Jurkat, Clone E6-1 (cell line): ENCODE measurements around the gene TENT4B.
A peak's percentile ranks its signal among the peaks of the same experiment; 100 is the strongest.
"Not testable (repeated sequence)": the region's sequence is repeated elsewhere in the genome, so short reads cannot be mapped to it uniquely, and the experiment has no call there.

Source experiments
- DNase-seq: peaks from one replicate; pipeline ENCODE4 v3.0.0-alpha.2; 2011; ENCODE audit warnings: low read depth, low spot score
- H3K4me3 ChIP-seq: 2 replicates; pipeline ENCODE4 v1.5.1; 2011; ENCODE audit warnings: mild to moderate bottlenecking, low read length, control low read depth, moderate library complexity

TENT4B gene

DNA sequence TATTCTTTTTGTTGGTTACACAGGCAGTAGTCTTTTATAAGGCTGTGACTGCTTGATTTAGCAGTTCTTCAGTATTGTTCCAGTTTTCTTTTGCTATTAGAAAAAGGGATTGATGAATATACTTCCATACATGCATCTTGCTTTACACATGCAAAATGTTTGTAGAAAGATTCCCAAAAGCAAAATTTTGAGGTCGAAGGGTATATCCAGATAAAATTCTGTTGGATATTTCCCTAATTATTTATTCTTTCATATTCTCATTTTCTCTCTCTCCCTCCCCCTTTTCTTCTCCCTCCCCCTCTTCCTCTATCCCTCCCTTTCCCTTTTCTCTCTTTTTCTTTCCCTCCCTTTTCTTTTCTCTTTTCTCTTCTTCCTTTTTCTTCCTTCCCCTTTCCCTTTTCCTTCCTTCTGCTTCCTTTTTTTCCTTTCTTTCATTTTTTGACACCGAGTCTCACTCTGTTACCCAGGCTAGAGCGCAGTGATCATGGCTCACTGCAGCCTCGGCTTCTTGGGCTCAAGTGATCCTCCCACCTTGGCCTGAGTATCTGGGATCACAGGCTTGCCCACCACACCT, 66.4 kb downstream of the TENT4B start:
- no peak for DNase-seq
- no peak overlapping the region for H3K4me3 ChIP-seq

DNA sequence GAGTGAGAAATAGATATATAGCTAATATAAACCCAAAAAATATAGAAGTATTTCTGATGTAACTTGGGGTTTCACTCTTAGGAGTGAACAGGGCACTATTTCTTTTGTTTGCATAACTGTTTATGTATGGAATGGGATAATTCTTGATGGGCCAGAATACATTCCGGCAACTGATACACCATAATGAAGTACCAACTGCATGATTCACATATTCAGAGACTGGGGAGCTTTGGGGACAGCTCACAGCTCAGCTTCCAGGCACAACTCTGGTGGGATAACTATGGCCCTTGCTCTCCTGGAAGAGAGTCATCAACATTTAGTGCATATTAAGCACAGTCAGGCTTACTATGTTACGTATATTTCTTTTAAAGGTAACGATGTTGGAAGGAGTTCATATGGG, 71.2 kb downstream of the TENT4B start:
- H3K4me3 ChIP-seq, result no peak overlapping the region
- no peak for DNase-seq

DNA sequence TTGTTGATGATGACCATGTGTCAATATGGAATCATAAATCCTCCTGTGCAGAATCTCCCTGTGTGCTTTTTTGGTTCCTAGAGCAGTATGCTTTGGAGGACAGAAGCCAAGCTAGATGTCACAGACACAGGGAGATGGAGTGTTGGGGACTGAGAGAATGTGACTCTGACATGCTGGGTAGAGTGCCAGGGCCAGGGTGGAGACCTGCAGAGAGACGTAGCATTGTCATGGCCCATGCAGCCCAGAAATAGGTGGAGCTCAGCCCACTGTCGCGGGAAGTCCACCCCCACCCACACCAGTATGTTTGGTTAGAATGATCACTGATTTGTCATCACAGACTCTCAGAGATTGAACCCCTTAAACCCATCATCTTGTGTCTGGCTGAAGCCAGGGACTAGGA, 74.0 kb downstream of the TENT4B start:
- DNase-seq, result no peak
- H3K4me3 ChIP-seq, result no peak overlapping the region

DNA sequence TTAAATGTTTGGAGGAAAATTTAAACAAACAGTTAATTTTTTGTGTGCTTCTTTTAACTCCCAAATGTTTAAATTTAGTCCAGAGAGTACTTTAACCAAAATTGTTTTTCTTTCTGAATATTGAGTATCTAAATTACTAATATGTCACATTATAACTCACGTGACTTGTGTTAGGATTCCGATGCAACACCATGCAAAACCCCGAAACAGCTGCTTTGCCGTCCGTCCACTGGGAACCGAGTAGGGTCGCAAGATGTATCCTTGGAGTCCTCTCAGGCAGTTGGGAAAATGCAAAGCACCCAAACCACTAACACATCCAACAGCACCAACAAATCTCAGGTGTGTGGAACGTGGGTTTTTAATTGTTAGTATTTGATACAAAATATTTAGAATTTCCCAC, 74.6 kb downstream of the TENT4B start:
- DNase-seq, result no peak
- no peak overlapping the region for H3K4me3 ChIP-seq

DNA sequence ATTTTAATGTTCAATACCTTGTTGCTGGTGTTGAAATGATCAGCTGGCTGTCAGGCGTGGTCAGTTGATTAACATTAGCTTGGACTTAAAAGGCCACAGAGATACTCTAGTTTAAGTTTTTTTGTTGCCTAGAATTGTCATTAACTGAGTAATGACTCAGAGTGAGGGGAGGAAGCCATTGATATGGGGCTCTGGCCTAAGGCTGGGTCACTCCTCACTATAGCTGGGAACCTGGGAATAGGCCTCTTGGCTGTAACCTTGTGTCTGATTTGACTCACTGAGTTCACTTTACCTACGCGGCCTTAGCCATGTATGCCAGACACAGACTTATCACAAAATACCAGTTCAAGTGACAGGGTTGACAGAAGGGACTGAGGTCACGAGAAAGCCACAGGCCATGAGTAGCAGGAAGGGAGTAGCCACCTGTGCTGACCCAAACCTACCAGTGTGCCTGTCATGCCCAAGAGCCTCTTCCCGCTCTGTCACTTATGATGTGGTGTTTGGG, 75.3 kb downstream of the TENT4B start:
- no peak for DNase-seq
- no peak overlapping the region for H3K4me3 ChIP-seq

DNA sequence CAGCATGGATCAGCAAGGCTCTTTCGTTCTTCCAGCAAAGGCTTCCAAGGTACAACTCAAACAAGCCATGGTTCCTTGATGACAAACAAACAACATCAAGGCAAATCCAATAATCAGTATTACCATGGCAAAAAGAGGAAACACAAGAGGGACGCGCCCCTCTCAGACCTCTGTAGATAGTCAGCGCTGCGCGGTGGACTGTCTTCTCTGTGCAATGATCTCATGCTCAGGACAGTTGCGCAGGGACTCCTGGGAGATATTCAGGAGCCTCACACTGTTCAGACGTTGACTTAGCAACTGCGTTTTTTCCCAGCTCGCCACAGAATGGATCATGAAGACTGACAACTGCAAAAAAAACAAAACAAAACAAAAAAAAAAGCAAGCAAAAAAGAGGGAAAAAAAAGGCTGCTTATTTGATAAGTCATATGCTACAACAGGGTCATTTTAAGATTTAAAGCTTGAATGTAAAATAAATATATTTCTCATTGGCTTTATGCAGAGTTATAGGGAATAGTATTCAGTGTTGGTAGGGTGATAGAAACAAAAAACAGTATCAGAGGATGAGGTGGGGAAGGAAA, 76.1 kb downstream of the TENT4B start:
- no peak for DNase-seq
- no peak overlapping the region for H3K4me3 ChIP-seq

DNA sequence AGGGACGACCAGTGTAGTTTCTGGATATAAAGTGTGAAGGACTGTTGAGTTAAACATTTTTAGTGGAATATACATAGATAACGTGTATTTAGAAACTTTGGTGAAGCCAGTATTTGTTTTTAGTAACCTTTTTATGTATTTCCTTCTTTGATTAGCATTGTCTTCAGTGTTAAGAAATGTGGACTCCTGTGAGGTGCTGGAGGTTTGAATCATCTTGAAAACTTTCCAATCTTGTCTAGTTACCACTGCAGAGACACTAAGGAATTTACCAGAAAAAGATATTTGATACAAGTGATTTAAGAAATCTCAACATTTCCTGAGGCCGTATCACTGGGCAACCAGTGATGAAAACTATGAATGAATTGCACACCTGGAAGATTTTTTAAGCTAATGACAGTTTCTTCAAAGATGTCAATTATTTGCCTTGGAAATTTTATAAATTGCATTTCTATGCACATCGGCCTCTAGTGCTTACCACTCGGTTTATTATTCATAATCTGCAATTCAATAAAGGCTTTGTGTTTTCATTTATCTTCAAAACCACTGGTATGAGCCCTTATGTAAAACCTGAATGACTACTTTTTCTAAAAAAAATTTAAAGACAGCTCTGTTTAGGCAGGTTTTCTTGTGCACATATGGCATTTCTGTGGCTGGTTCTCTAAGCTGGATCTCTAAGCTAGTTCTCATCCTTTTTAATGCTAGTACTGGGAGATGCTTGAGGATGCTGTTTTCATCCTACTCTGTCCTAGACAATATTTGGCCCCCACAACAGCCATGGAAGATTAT, 81.9 kb downstream of the TENT4B start:
- H3K4me3 ChIP-seq, result no peak overlapping the region
- DNase-seq, result no peak

DNA sequence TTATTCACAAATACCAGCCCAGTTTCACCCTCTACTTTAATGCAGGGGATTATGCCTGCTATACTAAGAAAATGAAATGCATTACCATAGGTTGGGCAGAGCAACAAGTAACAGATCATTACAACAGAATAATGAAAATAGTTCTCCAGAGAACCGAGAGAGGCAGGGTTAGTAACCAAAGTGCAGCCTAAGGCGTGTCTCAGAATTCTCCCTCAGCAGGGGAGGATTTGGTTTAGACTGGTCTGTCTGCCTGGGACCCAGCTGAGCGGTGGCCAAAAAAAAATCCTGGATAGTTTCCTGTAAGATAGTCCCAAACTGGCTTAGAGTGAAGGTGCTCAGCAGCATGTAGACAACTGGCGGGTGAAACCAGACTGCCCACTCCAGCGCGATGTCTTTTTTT, 82.5 kb downstream of the TENT4B start:
- H3K4me3 ChIP-seq, result no peak overlapping the region

DNA sequence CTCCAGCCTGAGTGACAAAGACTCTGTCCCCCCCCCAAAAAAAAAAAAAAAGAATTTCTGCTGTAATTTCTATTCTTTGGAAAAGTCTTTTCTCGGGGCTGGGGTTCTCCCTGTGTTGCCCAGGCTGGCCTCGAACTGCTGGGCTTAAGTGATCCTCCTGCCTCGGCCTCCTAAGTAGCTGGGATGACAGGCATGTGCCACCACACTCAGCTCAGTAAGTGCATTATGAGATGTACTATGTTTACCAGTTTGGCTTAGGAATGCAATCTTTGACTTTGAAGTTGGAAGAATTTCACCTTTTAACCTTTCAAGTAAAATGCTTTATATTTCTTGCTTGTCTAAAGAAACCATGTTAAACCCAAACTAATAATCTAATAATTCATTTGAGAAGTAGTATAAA, 85.2 kb downstream of the TENT4B start:
- no peak overlapping the region for H3K4me3 ChIP-seq
- no peak for DNase-seq

More for the DNA sequence above, 82.5 kb downstream of the TENT4B start:
- DNase-seq, result no peak

DNA sequence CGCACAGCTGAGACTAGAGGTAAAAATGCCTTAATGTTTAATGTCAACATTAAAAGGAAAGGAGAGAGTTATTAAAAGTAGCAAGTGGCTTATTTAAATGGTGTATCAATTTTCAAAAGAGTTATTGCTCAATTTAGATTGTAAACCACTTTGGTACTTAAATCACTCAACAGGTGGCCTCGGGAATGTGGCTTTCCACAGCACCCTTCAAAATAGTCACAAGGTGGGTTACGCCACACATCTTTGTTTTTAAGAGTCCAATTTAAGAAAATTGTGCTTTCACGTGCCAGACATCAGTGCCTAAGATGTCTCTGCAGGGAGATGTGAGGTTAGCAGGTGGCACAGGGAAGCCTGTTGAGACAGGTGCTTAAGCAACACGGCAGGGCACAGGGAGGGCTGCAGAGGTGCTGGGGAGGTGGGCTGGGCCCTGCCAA, 85.8 kb downstream of the TENT4B start:
- peak; percentile 50 for DNase-seq
- no peak overlapping the region for H3K4me3 ChIP-seq

DNA sequence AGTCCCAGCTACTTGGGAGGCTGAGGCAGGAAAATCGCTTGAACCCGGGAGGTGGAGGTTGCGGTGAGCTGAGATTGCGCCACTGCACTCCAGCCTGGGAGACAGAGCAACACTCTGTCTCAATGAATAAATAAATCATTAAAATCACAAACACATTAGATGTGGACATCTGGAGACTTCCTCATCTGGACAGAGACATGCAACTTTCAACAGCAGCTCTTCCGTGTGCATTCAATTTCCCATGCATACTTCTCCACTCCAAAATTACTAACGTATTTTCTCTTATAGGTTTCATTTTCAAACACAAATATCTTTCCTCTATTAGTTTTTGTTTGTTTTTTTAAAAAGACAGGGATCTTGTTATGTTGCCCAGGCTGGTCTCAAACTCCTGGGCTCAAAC, 89.9 kb downstream of the TENT4B start:
- DNase-seq, H3K4me3 ChIP-seq: not testable (repeated sequence)

DNA sequence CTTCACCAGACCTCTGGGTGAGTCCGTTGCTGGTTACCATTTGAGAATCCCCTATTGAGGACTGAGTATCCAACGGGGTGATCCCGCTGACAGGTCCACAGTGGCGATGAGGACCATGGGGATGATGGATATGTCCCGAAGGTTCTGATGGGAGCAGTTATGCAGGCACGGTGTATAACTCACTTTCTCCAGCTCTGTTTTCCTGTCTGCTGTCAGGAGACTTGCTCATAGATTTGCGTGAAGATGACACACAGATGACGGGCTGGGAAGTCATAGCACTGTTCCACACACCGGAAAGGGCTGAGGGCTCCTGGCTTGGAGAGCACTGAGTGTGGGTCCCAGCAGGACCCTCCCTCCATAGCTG, 91.0 kb downstream of the TENT4B start:
- no peak for DNase-seq
- H3K4me3 ChIP-seq, result no peak overlapping the region

DNA sequence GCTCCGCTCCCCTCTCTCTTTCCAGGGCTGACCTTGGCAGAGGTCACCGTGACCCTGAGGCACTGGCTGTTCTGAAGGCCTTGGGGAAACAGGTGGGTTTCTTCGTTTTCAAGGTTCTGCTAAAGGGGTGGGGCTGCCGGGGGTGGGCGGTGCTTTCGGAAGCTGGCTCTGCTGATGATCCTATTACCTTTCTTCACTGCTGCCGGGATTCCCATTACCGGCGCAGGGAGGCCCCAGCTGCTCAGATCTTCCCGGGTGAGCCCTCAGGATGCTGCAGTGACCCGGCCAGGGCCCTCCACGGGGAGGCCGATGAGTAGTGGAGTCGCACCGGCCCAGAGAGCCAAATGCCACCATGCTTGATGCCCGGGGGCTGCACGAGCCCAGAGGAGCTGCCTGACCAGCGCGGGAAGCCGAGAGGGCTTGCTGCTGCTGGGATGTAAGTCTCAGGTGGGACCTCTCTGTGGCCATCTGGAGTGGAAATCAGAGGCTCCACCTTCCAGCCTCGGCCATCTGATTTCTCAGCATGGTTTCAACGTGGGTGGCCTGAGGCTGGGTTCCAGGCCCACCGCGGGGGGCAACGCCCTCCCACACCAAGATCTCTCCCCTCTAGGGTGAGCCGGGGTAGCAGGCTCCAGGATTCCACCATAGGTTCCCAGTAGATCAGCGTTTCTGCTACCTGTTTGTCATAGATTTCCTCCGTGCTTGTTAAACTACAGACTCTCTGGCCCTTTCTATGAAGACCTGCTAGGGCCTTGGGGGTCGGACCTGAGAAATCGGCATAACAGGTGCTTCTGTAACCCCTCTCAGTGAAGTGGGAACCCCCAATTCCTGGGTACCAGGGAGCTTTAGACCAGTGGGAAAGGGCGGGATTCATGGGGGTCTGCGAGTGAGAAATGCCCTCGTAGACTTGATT, 91.7 kb downstream of the TENT4B start:
- H3K4me3 ChIP-seq, result no peak overlapping the region; the same call in 1 of the 2 replicates
- no peak for DNase-seq

DNA sequence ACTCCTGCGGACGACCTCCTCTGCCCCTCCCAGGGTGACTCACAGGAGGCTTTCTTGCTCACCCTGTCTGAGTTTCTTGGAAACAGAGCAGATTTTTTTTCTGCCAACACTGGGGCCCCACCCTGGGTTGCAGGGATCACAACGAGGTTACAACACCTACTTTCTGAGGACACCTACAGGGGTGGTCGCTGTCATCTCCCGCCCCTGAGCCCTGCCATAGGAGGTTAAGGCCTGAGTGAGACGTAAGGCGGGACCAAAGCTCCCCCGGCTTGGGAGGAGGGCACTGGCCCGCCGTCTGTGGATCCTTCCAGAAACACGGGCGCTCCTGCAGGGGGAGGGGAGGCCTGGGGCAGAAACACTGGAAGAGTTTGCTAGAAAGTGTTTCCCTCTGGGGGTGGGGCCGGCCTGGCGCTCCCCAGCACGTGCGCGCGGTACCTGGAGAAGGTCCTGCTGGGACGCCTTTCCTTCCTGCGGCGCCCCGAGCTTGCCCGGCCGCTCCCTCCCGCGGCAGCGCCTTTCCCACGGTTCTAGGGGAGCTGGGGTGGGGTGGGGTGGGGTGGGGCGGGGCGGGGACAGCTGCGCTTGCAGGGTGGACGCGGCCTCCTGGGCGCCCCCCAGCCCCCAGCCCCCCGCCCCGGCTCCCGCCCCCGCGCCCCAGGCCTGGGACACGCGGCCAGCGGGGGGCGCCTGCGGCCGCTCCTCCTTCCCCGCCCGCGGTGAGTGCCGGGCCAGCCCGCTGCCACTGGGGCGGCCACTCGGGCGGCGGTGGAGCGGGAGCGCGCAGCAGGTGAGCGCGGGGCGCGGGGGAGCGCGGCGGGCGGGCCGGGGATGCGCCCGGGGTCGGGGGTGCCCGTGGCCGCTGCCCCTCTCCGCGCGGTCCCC, 92.6 kb downstream of the TENT4B start:
- no peak for DNase-seq
- peak overlapping the region; percentile 52 for H3K4me3 ChIP-seq

DNA sequence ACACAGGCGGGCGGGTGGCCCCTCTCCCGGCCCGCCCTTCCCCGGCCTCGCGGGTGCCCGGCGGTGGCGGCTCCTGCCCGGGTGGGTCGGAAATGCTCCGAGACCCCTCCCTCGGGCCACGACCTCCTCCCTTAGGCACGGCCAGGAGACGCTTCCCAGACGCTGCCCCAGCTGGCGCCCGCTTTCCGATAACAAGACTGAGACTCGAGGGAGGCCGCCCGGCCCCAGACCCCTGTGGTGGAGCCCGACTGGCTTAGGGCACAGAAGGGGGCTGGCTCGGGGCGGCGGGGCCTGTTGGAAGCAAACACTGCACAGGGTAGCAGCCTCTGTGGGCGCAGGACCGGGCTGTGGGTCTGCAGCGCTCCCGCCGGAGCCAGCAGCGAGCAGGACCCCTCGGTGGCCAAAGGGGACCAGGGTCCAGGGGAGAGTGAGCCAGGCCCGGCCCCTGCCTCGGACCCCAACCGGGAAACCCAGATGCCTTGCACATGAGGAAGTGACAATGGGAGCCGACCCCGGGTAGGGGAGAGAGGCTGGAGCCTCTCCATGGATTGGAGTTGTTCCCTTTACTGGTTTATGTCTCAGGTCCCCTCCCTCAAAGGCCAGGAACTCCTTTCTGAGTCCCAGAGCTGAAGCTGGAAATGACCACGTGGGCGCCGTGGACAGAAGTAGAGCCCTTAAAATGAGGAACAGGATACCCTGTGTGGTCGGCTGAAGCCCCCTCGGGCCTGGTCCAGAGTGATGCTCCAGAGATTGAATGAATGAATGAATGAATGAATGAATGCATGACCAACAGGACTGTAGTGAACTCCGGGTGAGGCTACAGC, 93.4 kb downstream of the TENT4B start:
- peak overlapping the region; percentile 37 for H3K4me3 ChIP-seq
- no peak for DNase-seq

DNA sequence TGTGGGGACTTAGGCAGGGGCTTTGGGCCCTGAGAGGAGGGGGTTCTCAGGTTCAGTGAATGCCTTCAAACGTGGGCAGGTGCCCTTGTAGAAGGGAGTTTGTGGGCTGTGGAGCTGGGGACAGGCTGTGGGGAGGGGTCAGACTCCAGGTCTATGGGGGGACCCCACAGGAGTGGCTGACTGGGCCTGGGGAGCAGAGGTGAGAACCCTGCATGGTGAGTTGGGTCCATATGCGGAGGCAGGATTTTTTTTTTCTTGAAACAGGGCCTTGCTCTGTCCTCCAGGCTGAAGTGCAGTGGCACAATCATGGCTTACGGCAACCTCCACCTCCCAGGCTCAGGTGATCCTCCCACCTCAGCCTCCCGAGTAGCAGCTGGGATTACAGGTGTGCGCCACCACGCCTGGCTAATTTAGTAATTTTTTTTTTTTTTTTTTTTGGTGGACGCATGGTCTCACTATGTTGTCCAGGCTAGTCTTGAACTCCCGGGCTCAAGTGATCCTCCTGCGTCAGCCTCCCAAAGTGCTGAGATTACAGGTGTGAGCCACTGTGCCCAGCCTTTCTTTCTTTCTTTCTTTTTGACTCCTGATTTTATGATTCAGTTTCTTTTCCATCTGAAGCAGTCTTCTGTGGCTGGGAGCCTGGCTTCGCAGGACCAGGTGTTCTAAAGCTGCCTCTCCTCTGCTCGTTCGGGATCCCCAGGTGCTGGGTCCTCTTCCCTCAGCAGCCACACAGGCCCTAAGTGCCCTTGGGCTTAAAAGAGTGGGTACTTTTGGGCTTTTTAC, 94.2 kb downstream of the TENT4B start:
- H3K4me3 ChIP-seq, result no peak overlapping the region
- DNase-seq, result no peak
